Suprapubic skin (tissue), 4 donors: ENCODE data around the gene PXK.

Experiments used
- EP300 ChIP-seq: sonication (generic); formaldehyde crosslinking; IDR thresholded peaks from one replicate; pipeline ENCODE4 v1.6.1; 2017; ENCODE audit warnings: antibody characterized with exemption
- POLR2A ChIP-seq, 2 donors: fragments of 450-650 bp; IDR thresholded peaks; one replicate each; pipeline ENCODE4 v1.6.1; 2017; ENCODE audit warnings: antibody characterized with exemption in 2 of 2, mild to moderate bottlenecking in 2 of 2, moderate library complexity in 2 of 2
- POLR2AphosphoS5 ChIP-seq, 3 donors: sonication (generic); formaldehyde crosslinking; IDR thresholded peaks; one replicate each; pipeline ENCODE4 v1.6.1; 2017; ENCODE audit warnings: antibody characterized with exemption in 3 of 3
- TF ChIP-seq, protein P1 (sequence below), 2 donors: fragments of 200-600 bp in 1 of 2; fragments of 450-650 bp in 1 of 2; sonication (generic) in 1 of 2; IDR thresholded peaks; one replicate each; pipeline ENCODE4 v1.5.1; 2016 to 2019; ENCODE audit warnings: antibody characterized with exemption in 2 of 2, mild to moderate bottlenecking in 1 of 2, moderate library complexity in 1 of 2

DNA sequence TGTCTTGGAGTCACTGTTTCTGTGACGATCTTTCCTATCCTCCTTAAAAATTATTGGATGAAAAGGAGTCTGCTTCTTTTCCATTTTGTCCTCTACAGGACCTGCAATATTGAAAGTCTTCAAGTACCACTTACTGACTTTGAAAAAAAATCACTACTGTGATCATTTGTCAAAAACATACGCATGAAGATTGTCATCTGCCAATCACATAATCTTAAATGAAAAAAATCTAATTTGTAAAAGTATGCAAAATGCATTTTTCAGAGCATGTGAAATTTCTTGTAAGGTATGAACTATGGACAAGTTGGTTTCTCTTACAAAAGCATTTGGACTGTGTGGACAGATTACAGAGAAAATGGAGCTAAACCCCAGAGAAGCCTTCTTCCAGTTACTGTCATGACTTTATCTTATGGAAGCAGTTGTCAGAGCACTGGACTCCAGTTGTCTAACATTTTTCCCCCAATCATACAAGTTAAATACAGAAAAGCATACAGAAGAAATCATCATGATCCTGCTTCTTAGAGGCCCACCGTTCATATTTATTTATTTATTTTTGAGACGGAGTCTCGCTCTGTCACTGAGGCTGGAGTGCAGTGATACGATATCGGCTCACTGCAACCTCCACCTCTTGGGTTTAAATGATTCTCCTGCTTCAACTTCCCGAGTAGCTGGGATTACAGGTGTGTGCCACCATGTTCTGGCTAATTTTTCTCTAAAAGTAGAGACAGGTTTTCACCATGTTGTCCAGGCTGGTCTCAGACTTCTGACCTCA, 3.4 kb upstream of the PXK start:
- no peak for TF ChIP-seq EP300
- TF ChIP-seq, protein P1, sequence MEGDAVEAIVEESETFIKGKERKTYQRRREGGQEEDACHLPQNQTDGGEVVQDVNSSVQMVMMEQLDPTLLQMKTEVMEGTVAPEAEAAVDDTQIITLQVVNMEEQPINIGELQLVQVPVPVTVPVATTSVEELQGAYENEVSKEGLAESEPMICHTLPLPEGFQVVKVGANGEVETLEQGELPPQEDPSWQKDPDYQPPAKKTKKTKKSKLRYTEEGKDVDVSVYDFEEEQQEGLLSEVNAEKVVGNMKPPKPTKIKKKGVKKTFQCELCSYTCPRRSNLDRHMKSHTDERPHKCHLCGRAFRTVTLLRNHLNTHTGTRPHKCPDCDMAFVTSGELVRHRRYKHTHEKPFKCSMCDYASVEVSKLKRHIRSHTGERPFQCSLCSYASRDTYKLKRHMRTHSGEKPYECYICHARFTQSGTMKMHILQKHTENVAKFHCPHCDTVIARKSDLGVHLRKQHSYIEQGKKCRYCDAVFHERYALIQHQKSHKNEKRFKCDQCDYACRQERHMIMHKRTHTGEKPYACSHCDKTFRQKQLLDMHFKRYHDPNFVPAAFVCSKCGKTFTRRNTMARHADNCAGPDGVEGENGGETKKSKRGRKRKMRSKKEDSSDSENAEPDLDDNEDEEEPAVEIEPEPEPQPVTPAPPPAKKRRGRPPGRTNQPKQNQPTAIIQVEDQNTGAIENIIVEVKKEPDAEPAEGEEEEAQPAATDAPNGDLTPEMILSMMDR (IDR thresholded peaks at IDR 0.05) = no peak
- TF ChIP-seq POLR2A (IDR thresholded peaks at IDR 0.05) = no peak
- no peak for TF ChIP-seq POLR2AphosphoS5 (IDR thresholded peaks at IDR 0.05)
